Measurements from ENCODE around the gene ZBED1.
A peak's percentile ranks its signal among the peaks of the same experiment; 100 is the strongest.

DNA sequence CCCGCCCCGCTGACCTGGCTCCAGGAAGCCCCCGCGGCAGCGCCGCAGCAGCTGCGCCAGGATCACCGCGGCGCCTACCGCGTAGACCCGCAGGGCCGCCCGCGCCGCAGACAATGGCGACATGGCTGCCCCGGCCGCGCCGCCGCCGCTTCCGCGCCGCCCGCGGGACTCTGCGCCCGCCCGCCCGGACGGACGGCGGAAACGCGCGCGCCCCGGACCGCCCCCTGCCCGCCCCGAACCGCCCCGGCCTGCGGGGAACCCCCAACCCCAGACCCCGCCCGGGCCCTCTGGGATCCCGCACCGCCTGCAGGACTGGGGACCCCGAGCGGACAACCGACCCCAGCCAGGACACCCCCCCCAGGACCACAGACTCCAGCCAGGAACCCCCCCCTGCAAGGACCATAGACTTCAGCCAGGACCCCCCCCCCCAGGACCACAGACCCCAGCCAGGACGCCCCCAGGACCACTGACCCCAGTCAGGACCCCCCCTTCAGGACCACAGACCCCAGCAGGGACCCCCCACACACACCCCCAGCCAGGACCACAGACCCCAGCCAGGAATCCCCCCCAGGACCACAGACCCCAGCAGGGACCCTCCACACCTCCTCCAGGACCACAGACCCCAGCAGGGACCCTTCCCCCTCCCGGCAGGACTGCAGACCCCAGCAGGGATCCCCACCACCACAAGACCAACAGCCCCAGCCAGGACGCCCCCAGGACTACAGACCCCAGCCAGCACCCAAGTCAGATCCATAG lies at the start of gene ZBED1, which contains the start of gene DHRSX:
- TF ChIP-seq, protein P1, sequence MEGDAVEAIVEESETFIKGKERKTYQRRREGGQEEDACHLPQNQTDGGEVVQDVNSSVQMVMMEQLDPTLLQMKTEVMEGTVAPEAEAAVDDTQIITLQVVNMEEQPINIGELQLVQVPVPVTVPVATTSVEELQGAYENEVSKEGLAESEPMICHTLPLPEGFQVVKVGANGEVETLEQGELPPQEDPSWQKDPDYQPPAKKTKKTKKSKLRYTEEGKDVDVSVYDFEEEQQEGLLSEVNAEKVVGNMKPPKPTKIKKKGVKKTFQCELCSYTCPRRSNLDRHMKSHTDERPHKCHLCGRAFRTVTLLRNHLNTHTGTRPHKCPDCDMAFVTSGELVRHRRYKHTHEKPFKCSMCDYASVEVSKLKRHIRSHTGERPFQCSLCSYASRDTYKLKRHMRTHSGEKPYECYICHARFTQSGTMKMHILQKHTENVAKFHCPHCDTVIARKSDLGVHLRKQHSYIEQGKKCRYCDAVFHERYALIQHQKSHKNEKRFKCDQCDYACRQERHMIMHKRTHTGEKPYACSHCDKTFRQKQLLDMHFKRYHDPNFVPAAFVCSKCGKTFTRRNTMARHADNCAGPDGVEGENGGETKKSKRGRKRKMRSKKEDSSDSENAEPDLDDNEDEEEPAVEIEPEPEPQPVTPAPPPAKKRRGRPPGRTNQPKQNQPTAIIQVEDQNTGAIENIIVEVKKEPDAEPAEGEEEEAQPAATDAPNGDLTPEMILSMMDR (IDR thresholded peaks at IDR 0.05 in 8 of 11, conservative IDR thresholded peaks at IDR 0.05 in 3 of 11), result no peak
- TF ChIP-seq POLR2AphosphoS5 (IDR thresholded peaks at IDR 0.05) (peak; percentile 34 to 57 (median 56)), POLR2A (IDR thresholded peaks at IDR 0.05) (no peak)
